HG03342 (cell line): ENCODE results near the gene C1QTNF1.
"Not testable (repeated sequence)": the region's sequence is repeated elsewhere in the genome, so short reads cannot be mapped to it uniquely, and the experiment has no call there.

Experiments
- ATAC-seq: cut with Tn5 transposase; IDR thresholded peaks from one replicate; pipeline ENCODE4 v1.9.1; 2021; ENCODE audit warnings: mild to moderate bottlenecking, moderate library complexity; ENCODE audit not compliant: unreplicated experiment

Gene C1QTNF1

DNA sequence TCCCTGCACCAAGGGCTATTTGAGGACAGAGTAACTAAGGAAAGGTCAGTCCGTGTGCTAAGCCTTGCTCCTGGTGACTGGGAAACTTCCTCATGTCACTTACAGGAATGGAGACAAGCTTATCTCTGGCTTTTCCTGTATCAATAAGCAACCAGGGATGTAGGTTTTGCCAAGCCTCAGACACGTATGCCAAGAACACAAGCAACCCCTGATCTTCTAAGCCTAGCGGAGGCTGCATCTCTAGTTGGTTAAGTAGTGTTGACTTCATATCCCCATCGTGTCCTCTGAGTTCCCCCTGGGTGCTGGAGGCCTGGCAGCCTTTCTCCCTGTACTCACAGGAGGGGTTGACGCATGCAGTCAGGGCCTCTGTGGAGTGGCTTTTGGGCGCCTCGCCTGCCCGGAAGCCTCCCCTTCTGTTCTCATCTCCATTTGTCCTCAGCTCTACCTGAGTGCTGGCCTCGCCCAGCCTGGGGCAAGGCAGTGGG is 1.4 kb upstream of the C1QTNF1 start:
- no peak for ATAC-seq

DNA sequence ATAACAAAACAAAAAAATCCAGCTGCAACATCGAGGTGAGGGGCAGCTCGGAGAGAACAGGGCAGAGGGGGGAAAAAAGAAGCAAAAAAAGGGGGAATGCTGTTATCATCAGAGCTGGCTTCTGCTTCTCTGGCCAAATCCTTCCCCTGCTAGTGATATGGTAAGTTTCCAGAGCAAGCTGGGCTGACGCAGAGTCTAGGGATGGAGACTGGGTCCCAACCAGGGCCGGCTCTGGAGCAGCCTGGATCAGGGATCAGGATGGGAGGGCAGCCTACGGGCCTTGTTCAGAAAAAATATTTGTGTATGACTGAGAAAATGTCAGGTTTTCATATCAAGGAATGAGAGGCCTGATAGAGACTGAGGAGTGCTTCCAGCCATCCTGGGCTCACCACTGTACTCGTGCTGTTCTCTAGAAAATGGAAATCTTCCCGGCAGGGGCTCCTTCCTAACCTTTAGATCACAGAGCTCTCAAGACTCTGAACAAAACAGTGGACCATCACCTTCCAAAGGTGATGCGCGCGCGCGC is 726 bp upstream of the C1QTNF1 start:
- no peak for ATAC-seq

DNA sequence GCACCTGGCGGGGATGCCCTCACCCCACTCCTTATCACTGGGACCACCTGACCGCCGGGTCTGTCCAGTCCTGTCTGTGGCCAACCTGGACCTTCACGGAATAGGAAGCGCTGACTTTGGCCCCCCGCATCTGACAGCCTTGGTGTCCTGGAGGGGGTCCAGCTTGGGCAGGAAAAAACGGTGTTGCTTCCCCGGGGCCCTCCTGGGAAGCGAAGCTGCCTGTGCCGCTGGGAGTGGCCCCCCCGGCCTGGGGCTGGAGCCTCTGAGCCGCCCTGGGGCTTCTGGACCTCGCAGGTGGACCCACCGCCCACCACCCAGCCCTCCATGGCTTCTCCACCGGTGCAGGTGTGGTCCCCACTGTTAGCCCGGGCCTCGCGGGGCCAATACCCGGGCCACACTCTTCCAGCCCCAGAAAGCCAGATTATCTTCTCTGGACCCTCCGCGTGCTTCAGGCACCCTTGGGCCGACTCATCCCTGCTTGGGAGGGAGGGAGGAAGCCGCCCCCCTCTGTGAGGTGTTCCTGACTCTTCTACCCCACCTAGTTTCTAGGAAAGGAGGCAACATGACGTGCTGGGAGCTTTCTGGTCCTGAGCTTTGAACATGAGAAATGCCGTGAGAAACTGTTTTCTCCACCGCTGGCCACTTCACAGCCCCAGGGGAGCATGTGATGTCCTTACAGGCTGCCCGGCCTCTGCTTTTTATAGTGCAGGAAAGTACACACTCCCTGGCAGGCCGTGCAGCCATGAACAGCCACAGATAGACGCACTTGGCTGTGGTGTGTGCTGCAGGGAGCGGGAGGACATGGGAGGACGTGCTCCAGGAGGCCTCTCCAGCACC is 1.1 kb downstream of the C1QTNF1 start:
- ATAC-seq, result no peak

DNA sequence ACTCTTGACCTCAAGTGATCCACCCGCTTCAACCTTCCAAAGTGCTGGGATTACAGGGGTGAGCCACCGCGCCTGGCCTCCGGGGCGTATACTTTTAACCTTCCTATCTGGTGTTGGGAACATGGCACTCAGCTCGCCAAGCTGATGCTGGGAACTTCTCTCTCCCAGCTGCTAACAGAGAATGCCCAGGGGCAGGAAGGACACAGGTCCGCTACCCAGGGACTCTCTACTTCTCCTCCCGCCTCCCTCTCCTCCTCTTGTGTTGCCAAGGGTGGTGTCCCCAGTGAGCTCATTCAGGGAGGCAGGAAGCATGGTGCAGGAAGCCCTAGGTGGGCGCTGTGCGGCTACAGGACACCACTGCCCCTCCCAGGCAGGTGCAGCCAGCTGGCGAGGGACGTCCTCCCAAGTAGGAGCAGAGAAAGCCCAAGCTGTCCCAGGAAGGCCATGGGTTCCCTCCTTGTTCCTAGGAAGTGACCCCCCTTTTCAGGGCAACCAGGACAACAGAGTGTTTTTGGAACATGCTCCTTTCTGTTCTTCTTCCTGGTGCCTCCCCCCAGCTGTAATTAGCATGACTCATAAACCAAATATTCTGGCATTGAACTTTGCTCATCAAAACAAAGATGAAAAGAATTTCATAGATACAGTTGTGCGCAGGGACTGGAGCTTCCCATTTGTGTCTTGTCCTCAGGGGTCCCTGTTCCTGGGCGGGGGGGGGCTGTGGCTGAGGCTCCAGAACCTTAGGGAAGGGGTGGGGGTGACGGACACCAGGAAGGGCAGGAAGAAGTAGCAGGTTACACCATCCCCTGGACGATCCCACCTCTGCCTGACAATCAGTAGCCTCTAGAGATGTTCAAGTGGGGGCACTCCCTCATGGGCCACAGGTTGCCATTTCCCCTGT is 2.7 kb downstream of the C1QTNF1 start:
- ATAC-seq, result no peak

DNA sequence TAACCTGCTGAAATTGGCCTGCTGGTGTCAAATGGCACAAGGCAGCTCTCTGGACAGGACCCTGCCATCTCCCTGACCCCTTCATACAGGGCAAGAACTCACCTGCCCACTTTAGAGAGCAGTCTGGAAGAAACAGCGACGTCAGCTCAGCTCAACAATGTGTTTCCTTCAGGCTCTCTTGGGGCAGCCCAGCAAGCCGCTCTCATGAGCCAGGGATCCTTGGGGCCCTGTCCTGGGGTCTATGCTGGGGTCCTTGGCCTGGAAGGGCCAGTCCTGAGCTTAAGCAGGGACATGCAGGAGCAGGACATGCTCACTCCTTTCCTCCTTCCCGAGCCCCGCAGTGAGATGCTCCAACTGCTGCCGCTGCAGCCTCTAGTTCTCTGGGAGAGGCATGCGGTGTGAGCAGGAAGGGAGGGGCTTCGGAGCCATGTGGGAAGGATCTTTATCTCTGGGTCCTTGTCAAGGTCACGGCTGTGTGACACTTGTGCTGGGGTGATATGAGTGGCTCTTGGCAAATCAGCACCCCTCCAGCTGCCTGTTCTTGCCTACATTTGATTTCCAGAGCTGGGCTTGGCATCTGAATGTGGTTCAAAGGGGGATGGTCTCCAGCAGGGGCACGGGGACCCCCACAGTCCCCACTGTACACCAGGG is 3.4 kb downstream of the C1QTNF1 start:
- no peak for ATAC-seq

- ATAC-seq, result no peak
Observed at GRCh38 chr17:79027925-79028491, 4.0 kb downstream of the C1QTNF1 start.

- ATAC-seq, result no peak
Observed at GRCh38 chr17:79028496-79029326, 4.7 kb downstream of the C1QTNF1 start.

DNA sequence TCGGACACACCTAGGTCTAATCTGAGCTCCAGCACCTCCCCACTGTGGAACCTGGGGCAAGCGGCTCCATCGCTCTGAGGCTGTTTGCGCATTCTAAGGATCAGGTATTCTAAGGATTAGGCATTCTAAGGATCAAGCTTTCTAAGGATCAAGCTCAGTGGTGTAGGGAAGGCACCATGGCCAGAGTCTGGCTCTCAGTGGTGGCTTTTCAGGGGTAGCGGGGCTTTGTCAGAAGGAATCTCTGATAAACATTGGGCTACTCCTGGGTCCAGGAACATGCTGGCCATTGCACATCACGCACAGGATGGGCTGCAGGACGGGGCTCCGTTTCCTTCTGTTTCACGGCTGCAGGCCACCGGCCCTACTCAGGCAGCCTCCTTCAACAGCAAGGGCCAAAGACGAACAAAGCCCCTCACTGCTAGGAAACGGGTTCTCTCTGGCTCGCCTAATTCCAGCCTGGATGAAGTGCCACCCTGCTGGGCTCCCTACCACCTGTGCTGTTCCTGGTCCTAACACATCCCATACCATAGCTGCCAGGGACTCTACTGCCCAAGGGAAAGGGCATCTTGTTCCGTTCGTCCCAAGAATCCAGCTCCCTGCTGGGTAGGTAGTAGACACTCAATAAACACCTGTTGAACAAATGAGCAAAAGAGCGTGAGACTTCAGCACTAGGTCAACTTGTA is 5.5 kb downstream of the C1QTNF1 start:
- no peak for ATAC-seq

DNA sequence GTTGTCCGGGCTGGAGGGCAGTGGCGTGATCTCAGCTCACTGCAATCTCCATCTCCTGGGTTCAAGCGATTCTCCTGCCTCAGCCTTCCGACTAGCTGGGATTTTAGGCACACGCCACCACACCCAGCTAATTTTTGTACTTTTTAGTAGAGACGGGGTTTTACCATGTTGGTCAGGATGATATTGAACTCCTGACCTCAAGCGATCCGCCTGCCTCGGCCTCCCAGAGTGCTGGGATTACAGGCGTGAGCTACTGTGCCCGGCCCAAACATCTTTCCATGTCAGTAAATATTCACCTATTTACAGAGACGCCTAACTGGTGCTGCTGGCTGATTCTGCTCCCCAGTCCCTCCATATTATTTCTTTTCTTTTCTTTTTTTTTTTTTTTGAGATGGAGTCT is 6.7 kb downstream of the C1QTNF1 start:
- not testable (repeated sequence) for ATAC-seq

DNA sequence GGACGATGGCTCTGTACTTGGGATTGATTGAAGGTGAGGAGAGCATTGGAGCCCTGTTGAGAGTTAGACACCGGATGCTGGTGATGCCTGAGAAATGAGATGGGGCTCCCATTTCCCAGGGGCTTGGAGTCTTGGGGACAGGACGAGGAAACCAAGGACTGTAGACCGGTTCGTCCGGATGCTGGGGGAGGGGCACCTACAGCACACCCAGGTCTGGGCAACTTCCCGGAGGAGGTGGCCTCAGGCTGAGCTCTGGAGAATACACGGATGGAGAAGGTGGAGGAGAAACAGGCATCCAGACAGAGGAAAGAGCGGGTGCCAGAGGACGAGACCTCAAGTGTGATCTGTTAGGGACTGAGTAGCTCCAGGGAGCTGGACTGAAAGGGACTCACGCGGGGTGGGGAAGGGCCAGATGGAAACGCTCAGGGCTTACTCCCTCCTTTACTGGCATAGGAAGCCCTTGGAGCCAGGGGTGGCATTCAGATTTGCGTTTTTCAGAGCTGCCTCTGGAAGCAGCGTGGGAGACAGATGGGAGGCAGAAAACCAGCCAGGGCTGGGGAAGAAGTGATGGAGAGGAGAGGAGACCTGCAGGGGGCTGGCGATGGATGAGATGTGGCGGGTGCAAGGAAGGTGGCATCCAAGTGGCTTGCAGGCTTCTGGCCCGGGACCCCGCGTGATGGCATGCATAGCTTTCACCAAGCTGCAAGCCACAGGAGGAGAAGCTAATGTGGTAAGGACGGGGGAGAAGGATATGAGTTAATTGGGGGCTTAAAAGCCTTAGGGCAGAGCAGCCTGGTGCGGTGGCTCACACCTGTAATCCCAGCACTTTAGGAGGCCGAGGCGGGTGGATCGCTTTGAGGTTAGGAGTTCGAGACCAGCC is 8.3 kb downstream of the C1QTNF1 start:
- ATAC-seq, result no peak

GRCh38 chr17:79033046-79033616 is 9.2 kb downstream of the C1QTNF1 start:
- ATAC-seq, result no peak

DNA sequence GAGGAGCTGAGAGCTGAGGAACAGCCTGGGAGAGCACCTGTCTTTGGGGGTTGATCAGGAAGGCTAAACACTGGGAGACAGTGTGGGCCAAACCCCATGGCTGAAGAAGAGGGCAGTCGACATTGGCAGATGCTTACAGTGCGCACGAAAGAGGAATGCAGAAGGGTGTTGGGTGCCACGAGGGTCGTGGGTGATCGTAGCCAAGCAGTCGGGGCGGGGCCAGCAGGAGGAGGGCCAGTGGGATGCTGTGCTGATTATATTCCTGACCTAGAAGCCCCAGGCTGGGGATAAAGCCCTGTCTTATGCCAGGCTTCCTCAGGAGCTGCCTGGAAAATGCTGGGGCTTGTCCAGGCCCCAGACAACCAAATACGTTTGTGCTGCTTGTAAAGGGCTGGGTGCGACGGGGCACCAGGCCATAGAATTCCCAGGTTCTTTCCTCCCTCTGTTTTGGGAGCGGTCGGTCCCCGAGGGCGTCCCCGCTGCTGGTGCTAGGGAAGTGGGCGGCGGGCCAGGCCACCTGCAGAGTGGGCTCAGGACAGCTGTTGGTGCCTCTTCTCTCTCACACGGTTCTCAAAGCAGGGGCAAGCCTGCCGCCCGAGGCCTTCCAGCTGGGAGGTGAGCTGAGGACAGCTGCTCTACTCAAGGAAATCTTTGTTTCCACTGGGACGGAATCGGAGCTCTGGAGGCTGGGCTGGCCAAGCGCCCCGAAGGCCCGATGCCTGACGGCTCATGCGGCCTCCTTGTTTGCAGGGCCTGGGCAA is 10.0 kb downstream of the C1QTNF1 start:
- ATAC-seq, result no peak

- ATAC-seq, result no peak
Observed at GRCh38 chr17:79034931-79035485, 11.0 kb downstream of the C1QTNF1 start.

DNA sequence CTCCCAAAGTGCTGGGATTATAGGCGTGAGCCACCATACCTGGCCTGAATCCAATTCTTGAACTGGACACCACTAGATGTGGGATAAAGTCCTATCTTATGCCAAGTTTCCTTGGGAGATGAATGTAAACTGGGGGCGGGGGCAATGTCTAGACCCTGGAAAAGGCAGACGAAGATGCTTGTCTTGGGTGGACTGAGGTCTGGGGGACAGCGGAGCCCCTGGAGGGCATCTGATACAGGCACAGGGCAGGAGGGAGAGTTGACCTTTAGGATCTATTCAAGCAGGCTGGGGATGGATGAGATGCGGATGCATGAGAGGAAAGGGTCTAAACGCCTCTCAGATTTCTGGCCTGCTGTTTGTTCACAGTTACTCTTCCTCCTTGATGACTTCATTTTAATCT is 11.7 kb downstream of the C1QTNF1 start:
- ATAC-seq, result no peak

DNA sequence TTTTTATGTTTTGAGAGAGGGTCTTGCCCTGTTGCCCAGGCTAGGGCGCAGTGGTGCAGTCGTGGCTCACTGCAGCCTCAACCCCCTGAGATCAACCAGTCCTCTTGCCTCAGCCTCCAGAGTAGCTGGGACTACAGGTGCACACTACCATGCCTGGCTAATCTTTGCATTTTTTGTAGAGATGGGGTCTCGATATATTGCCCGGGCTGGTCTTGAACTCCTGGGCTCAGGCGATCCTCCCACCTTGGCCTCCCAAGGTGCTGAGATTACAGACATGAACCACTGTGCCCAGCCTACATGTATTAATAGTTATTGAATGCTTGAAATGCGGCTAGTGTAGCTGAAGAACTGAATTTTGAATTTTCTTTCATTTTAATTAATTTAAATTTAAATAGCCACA is 12.2 kb downstream of the C1QTNF1 start:
- ATAC-seq, result no peak

- no peak for ATAC-seq
Observed at GRCh38 chr17:79036596-79036995, 12.6 kb downstream of the C1QTNF1 start.
